B cell (primary cell): Measurements from ENCODE around the gene FKBP11.

ENCODE experiments used
- EZH2 ChIP-seq: IDR thresholded peaks from 2 replicates; pipeline ENCODE4 v1.6.1; 2012; ENCODE audit warnings: borderline replicate concordance, low read depth, mild to moderate bottlenecking, moderate library complexity, low read length; ENCODE audit not compliant: insufficient read depth, poor library complexity, severe bottlenecking
- TF ChIP-seq, protein P1 (sequence below): fragments of 200-600 bp; IDR thresholded peaks from one replicate; pipeline ENCODE4 v1.8.0; 2022; ENCODE audit warnings: antibody characterized with exemption, mild to moderate bottlenecking

DNA sequence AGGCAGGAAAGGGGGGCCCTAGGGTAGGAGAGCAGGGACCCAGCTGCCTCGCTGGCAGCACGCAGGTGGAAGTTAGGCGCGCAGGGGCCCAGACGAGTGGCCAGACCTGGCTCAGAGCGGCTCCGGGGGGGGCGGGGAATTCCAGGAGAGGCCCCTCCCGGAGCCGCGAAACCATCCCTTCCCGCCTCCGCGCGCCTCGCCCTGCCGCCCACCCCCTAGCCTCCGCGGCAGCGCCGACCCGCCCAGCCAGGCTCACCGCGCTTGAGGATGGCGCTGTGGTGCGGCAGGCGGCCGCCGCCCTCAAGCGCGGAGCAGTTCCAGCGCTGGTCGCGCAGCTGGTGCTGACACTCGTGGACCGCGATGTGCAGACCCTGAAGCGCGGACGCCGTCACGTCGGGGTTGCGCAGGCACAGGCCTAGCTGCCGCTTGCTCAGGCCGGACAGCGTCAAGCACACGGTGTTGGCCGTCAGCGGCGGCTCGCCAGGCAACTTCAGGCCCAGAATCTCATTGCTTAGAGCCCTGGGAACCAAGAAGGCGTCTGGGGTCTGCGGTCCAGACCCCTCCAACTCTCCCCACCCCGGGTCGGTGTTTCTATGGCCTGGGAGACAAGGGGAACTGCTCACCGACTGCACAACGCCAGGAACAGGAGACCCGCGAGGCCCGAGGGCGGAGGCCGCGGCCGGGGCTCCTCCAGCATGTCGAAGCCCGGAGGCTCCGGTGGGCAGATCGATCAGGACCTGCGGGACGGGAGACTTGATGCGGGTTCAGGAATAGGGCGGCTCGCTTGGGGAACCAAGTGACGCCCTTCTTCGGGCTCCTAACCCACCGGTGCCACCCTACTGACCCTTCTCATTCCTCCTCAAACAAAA lies 44.8 kb upstream of the FKBP11 start:
- TF ChIP-seq, protein P1, sequence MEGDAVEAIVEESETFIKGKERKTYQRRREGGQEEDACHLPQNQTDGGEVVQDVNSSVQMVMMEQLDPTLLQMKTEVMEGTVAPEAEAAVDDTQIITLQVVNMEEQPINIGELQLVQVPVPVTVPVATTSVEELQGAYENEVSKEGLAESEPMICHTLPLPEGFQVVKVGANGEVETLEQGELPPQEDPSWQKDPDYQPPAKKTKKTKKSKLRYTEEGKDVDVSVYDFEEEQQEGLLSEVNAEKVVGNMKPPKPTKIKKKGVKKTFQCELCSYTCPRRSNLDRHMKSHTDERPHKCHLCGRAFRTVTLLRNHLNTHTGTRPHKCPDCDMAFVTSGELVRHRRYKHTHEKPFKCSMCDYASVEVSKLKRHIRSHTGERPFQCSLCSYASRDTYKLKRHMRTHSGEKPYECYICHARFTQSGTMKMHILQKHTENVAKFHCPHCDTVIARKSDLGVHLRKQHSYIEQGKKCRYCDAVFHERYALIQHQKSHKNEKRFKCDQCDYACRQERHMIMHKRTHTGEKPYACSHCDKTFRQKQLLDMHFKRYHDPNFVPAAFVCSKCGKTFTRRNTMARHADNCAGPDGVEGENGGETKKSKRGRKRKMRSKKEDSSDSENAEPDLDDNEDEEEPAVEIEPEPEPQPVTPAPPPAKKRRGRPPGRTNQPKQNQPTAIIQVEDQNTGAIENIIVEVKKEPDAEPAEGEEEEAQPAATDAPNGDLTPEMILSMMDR, result no peak
- no peak for TF ChIP-seq EZH2
